Neural progenitor cell (in vitro differentiated cells): ENCODE results near the gene ZNF556.

Source experiments
- CTCF ChIP-seq: fragments of 200-600 bp; sonication (generic); IDR thresholded peaks from 2 replicates; pipeline ENCODE4 v1.5.1; 2017; ENCODE audit warnings: antibody characterized with exemption, mild to moderate bottlenecking
- EZH2 ChIP-seq: fragments of 200-600 bp; sonication (generic); IDR thresholded peaks from 2 replicates; pipeline ENCODE4 v1.6.1; 2017; ENCODE audit warnings: antibody characterized with exemption, mild to moderate bottlenecking, moderate library complexity
- EZH2phosphoT487 ChIP-seq: fragments of 200-600 bp; sonication (generic); IDR thresholded peaks from 2 replicates; pipeline ENCODE4 v1.6.1; 2017; ENCODE audit warnings: antibody characterized with exemption

GRCh38 chr19:2896694-2897093 is 29.6 kb downstream of the ZNF556 start:
- TF ChIP-seq EZH2 (no peak), CTCF (no peak), EZH2phosphoT487 (no peak)
